Lower leg skin (tissue), 3 donors: ENCODE data around the gene REEP3.

Experiments used
- POLR2A ChIP-seq, 2 donors: fragments of 450-650 bp; IDR thresholded peaks; one replicate each; pipeline ENCODE4 v1.6.1; 2016 to 2017; ENCODE audit warnings: antibody characterized with exemption in 2 of 2, mild to moderate bottlenecking in 1 of 2, moderate library complexity in 1 of 2
- TF ChIP-seq, protein P1 (sequence below), 3 donors: fragments of 450-650 bp; IDR thresholded peaks; one replicate each; pipeline ENCODE4 v1.5.1; 2016; ENCODE audit warnings: antibody characterized with exemption in 3 of 3, mild to moderate bottlenecking in 3 of 3, moderate library complexity in 2 of 3

DNA sequence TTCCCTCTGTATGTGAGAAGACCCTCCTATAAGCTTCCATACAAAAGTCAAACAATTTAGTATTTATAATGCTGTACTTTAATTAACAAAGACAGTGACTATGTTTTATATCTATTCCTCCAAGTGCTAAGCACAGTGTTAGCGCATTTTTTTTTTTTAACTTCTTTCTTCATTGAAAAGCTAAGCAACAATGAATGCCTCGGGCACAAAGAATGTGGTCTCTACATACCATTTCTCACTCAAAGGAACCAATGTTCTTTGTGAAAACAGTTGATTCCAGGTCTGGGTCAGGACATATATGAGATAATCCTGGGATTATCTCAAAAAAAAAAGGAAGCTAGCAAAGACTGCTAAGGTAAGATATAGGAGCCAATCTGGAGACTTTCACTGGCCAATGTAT, 26.2 kb upstream of the REEP3 start:
- TF ChIP-seq, protein P1, sequence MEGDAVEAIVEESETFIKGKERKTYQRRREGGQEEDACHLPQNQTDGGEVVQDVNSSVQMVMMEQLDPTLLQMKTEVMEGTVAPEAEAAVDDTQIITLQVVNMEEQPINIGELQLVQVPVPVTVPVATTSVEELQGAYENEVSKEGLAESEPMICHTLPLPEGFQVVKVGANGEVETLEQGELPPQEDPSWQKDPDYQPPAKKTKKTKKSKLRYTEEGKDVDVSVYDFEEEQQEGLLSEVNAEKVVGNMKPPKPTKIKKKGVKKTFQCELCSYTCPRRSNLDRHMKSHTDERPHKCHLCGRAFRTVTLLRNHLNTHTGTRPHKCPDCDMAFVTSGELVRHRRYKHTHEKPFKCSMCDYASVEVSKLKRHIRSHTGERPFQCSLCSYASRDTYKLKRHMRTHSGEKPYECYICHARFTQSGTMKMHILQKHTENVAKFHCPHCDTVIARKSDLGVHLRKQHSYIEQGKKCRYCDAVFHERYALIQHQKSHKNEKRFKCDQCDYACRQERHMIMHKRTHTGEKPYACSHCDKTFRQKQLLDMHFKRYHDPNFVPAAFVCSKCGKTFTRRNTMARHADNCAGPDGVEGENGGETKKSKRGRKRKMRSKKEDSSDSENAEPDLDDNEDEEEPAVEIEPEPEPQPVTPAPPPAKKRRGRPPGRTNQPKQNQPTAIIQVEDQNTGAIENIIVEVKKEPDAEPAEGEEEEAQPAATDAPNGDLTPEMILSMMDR (IDR thresholded peaks at IDR 0.05) = no peak
- no peak for TF ChIP-seq POLR2A (IDR thresholded peaks at IDR 0.05)
